OCI-LY7 (cell line): ENCODE results near the gene PRKAG2.

Experiments
- CTCF ChIP-seq: fragments of 200-600 bp; sonication (generic); conservative IDR thresholded peaks from 2 replicates; pipeline ENCODE4 v1.5.1; 2014; ENCODE audit warnings: mild to moderate bottlenecking, antibody characterized with exemption, low read length, moderate library complexity, mixed read lengths
- EZH2phosphoT487 ChIP-seq: fragments of 200-600 bp; sonication (generic); IDR thresholded peaks from 2 replicates; pipeline ENCODE4 v1.6.1; 2018; ENCODE audit warnings: low read depth, borderline replicate concordance, mild to moderate bottlenecking, mixed run types, antibody characterized with exemption, low read length, moderate library complexity, mixed read lengths

GRCh38 chr7:151856516-151856915 is 20.4 kb downstream of the PRKAG2 start:
- TF ChIP-seq CTCF (no peak), EZH2phosphoT487 (no peak)
